ENCODE results near the gene ENTHD1.
"Not testable (repeated sequence)": the region's sequence is repeated elsewhere in the genome, so short reads cannot be mapped to it uniquely, and the experiment has no call there.

ENTHD1 gene

DNA sequence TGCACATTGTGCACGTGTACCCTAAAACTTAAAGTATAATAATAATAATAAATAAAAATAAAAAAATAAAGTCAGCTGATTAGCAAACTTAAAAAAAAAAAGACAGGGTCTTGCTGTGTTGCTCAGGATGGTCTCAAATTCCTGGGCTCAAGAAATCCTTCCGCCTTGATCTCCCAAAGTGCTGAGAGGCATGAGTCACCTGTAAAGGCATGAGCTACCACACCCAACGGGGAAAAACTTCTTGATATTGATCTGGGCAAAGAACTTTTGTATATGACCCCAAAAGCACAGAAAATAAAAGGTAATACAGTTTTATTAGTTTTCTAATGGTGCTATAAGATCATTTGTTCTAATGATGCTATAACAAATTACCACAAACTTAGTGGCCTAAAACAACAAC, 46.1 kb downstream of the ENTHD1 start:
- no peak overlapping the region for H3K4me3 ChIP-seq (ENCODE audit: low read depth, low read length)
- H2AFZ ChIP-seq (ENCODE audit: low read length, unreplicated experiment), result no peak overlapping the region
- no peaks in the 10 kb centered on the region for H3K36me3 ChIP-seq (ENCODE audit: insufficient read depth, low read length)
- peaks cover 45% of the 10 kb centered on the region for H3K27me3 ChIP-seq (ENCODE audit: insufficient read depth, low read length)
- no peaks in the 10 kb centered on the region for H3K79me2 ChIP-seq (ENCODE audit: control insufficient read depth, insufficient read depth, low read length, unreplicated experiment)
- H3K4me1 ChIP-seq (ENCODE audit: control insufficient read depth, insufficient read depth, low read length, unreplicated experiment), result no peaks in the 10 kb centered on the region
- no peak overlapping the region for H3K27ac ChIP-seq (ENCODE audit: low read depth, low read length)

DNA sequence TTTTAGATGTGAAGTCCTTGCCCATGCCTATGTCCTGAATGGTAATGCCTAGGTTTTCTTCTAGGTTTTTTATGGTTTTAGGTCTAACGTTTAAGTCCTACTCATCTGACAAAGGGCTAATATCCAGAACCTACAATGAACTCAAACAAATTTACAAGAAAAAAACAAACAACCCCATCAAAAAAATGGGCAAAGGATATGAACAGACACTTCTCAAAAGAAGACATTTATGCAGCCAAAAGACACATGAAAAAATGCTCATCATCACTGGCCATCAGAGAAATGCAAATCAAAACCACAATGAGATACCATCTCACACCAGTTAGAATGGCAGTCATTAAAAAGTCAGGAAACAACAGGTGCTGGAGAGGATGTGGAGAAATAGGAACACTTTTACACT, 47.0 kb downstream of the ENTHD1 start:
- H3K79me2 ChIP-seq (ENCODE audit: control insufficient read depth, insufficient read depth, low read length, unreplicated experiment); H2AFZ ChIP-seq (ENCODE audit: low read length, unreplicated experiment); H3K4me3 ChIP-seq (ENCODE audit: low read depth, low read length); H3K27ac ChIP-seq (ENCODE audit: low read depth, low read length); H3K4me1 ChIP-seq (ENCODE audit: control insufficient read depth, insufficient read depth, low read length, unreplicated experiment); H3K36me3 ChIP-seq (ENCODE audit: insufficient read depth, low read length): not testable (repeated sequence)
- peaks cover 38% of the 10 kb centered on the region for H3K27me3 ChIP-seq (ENCODE audit: insufficient read depth, low read length)

- H3K4me3 ChIP-seq (ENCODE audit: low read depth, low read length), result no peak overlapping the region
- H3K36me3 ChIP-seq (ENCODE audit: insufficient read depth, low read length), result no peaks in the 10 kb centered on the region
- H2AFZ ChIP-seq (ENCODE audit: low read length, unreplicated experiment), result no peak overlapping the region
- no peaks in the 10 kb centered on the region for H3K79me2 ChIP-seq (ENCODE audit: control insufficient read depth, insufficient read depth, low read length, unreplicated experiment)
- H3K4me1 ChIP-seq (ENCODE audit: control insufficient read depth, insufficient read depth, low read length, unreplicated experiment), result no peaks in the 10 kb centered on the region
- no peak overlapping the region for H3K27ac ChIP-seq (ENCODE audit: low read depth, low read length)
- H3K27me3 ChIP-seq (ENCODE audit: insufficient read depth, low read length), result peaks cover 30% of the 10 kb centered on the region
These were observed 48.0 kb downstream of the ENTHD1 start for GRCh38 chr22:39845529-39845928.

DNA sequence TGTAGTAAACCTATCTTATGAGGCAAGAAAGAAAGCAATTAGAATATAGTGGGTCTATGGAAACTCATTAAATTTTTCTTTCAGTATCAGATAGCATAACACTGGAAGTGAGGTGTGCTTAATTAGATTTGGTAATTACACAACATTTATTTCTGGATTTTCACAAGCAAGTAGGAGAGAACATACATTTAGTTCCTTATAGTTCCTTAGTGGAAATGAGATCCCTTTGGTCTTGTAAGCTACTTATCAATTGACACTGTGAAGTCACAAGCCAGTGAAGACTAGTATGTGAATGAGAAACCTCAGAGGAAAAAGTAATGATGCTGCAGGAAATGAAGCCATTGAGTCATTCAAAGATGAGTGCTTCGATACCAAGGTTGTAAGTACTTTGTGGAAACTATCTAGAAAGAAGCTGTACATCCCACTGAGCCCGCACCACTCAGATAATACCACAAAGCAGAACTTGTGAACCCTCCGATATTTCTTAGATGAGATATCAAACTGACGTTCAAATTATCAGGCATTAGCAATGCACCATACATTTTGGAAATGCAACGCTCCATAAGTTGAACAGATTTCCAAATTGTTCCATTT, 53.5 kb downstream of the ENTHD1 start:
- peaks cover 32% of the 10 kb centered on the region for H3K27me3 ChIP-seq (ENCODE audit: insufficient read depth, low read length)
- no peak overlapping the region for H2AFZ ChIP-seq (ENCODE audit: low read length, unreplicated experiment)
- H3K4me3 ChIP-seq (ENCODE audit: low read depth, low read length), result no peak overlapping the region
- H3K79me2 ChIP-seq (ENCODE audit: control insufficient read depth, insufficient read depth, low read length, unreplicated experiment), result no peaks in the 10 kb centered on the region
- H3K36me3 ChIP-seq (ENCODE audit: insufficient read depth, low read length), result no peaks in the 10 kb centered on the region
- H3K4me1 ChIP-seq (ENCODE audit: control insufficient read depth, insufficient read depth, low read length, unreplicated experiment), result no peaks in the 10 kb centered on the region
- no peak overlapping the region for H3K27ac ChIP-seq (ENCODE audit: low read depth, low read length)

- Histone ChIP-seq H3K4me1 (ENCODE audit: control insufficient read depth, insufficient read depth, low read length, unreplicated experiment) (no peaks in the 10 kb centered on the region), H3K4me3 (ENCODE audit: low read depth, low read length) (no peak overlapping the region), H3K27me3 (ENCODE audit: insufficient read depth, low read length) (peaks cover 35% of the 10 kb centered on the region), H2AFZ (ENCODE audit: low read length, unreplicated experiment) (no peak overlapping the region), H3K79me2 (ENCODE audit: control insufficient read depth, insufficient read depth, low read length, unreplicated experiment) (no peaks in the 10 kb centered on the region), H3K27ac (ENCODE audit: low read depth, low read length) (no peak overlapping the region), H3K36me3 (ENCODE audit: insufficient read depth, low read length) (no peaks in the 10 kb centered on the region)
These were observed 54.4 kb downstream of the ENTHD1 start for GRCh38 chr22:39839204-39839603.

DNA sequence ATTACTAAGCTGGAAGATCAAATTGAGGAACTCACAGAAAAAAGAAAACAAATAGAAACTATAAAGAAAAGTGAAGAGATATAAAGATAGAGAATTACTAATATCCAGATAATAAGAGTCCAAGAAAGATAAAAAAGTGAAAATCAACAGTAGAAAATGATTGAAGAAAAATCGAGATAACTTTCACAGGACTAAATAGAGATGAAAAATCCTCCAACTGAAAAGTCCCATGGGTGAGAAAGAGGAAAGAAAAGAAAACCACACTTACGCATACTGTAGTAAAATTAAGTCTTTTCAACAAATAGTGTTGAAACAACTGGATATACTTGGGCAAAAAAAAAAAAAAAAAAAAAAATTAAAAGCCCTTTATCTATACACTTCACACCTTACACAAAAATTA, 60.0 kb downstream of the ENTHD1 start:
- H3K4me3 ChIP-seq (ENCODE audit: low read depth, low read length), result no peak overlapping the region
- peaks cover 53% of the 10 kb centered on the region for H3K27me3 ChIP-seq (ENCODE audit: insufficient read depth, low read length)
- no peaks in the 10 kb centered on the region for H3K4me1 ChIP-seq (ENCODE audit: control insufficient read depth, insufficient read depth, low read length, unreplicated experiment)
- no peaks in the 10 kb centered on the region for H3K79me2 ChIP-seq (ENCODE audit: control insufficient read depth, insufficient read depth, low read length, unreplicated experiment)
- H3K27ac ChIP-seq (ENCODE audit: low read depth, low read length), result no peak overlapping the region
- no peak overlapping the region for H2AFZ ChIP-seq (ENCODE audit: low read length, unreplicated experiment)
- H3K36me3 ChIP-seq (ENCODE audit: insufficient read depth, low read length), result no peaks in the 10 kb centered on the region

DNA sequence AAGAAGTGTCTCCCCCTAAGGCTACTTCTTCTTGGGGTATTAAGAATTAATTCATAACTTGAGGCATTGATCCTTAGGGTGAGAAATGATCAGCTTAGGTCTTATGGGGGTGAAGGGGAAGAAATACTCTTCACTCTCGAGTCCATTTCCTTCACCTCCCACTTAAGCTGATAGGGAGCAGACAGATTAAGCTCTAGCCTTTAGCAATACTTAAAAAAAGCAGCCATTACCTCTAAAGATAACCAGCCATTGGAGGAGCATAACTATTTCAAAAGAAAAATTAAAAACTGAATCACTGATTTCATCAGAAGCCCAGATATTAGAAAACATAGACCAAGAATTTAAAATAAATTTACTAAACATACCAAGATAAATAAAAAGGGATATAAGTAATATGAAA, 60.5 kb downstream of the ENTHD1 start:
- H3K4me1 ChIP-seq (ENCODE audit: control insufficient read depth, insufficient read depth, low read length, unreplicated experiment), result no peaks in the 10 kb centered on the region
- no peaks in the 10 kb centered on the region for H3K79me2 ChIP-seq (ENCODE audit: control insufficient read depth, insufficient read depth, low read length, unreplicated experiment)
- no peaks in the 10 kb centered on the region for H3K36me3 ChIP-seq (ENCODE audit: insufficient read depth, low read length)
- H3K27me3 ChIP-seq (ENCODE audit: insufficient read depth, low read length), result peaks cover 55% of the 10 kb centered on the region
- no peak overlapping the region for H2AFZ ChIP-seq (ENCODE audit: low read length, unreplicated experiment)
- no peak overlapping the region for H3K4me3 ChIP-seq (ENCODE audit: low read depth, low read length)
- H3K27ac ChIP-seq (ENCODE audit: low read depth, low read length), result no peak overlapping the region

- Histone ChIP-seq H3K79me2 (ENCODE audit: control insufficient read depth, insufficient read depth, low read length, unreplicated experiment) (no peaks in the 10 kb centered on the region), H3K27me3 (ENCODE audit: insufficient read depth, low read length) (peaks cover 52% of the 10 kb centered on the region), H3K27ac (ENCODE audit: low read depth, low read length) (no peak overlapping the region), H3K4me3 (ENCODE audit: low read depth, low read length) (no peak overlapping the region), H3K4me1 (ENCODE audit: control insufficient read depth, insufficient read depth, low read length, unreplicated experiment) (no peaks in the 10 kb centered on the region), H2AFZ (ENCODE audit: low read length, unreplicated experiment) (no peak overlapping the region), H3K36me3 (ENCODE audit: insufficient read depth, low read length) (no peaks in the 10 kb centered on the region)
These were observed 60.9 kb downstream of the ENTHD1 start for GRCh38 chr22:39832627-39833074.

GRCh38 chr22:39825661-39826102, 67.9 kb downstream of the ENTHD1 start:
- no peak overlapping the region for H3K27ac ChIP-seq (ENCODE audit: low read depth, low read length)
- H3K4me3 ChIP-seq (ENCODE audit: low read depth, low read length), result no peak overlapping the region
- no peaks in the 10 kb centered on the region for H3K36me3 ChIP-seq (ENCODE audit: insufficient read depth, low read length)
- no peaks in the 10 kb centered on the region for H3K79me2 ChIP-seq (ENCODE audit: control insufficient read depth, insufficient read depth, low read length, unreplicated experiment)
- no peaks in the 10 kb centered on the region for H3K4me1 ChIP-seq (ENCODE audit: control insufficient read depth, insufficient read depth, low read length, unreplicated experiment)
- no peak overlapping the region for H2AFZ ChIP-seq (ENCODE audit: low read length, unreplicated experiment)
- peaks cover 22% of the 10 kb centered on the region for H3K27me3 ChIP-seq (ENCODE audit: insufficient read depth, low read length)

DNA sequence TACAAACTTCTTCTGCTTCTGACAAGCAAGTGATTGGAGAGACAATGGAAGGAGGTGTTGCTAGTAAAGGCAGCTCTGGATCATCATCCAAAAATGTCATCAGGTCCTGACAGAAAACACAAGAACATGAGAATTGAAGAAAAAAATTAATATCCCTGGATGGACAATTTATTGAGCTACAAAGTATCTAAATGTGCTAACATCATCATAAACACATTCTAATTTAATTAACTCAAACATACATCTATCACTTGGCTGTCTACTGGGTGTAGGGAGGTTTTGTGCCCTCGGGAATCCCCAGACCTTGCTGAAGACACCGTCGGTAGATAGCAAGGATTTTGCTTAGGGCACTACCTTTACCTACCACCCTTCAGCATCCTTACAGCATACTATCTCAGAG, 72.6 kb downstream of the ENTHD1 start:
- Histone ChIP-seq H3K27ac (ENCODE audit: low read depth, low read length) (no peak overlapping the region), H3K79me2 (ENCODE audit: control insufficient read depth, insufficient read depth, low read length, unreplicated experiment) (no peaks in the 10 kb centered on the region), H2AFZ (ENCODE audit: low read length, unreplicated experiment) (no peak overlapping the region)

GRCh38 chr22:39820256-39820655, 73.3 kb downstream of the ENTHD1 start:
- no peaks in the 10 kb centered on the region for H3K36me3 ChIP-seq (ENCODE audit: insufficient read depth, low read length)
- peaks cover 13% of the 10 kb centered on the region; the same call in 1 of the 2 replicates for H3K27me3 ChIP-seq (ENCODE audit: insufficient read depth, low read length)
- no peaks in the 10 kb centered on the region for H3K79me2 ChIP-seq (ENCODE audit: control insufficient read depth, insufficient read depth, low read length, unreplicated experiment)
- no peaks in the 10 kb centered on the region for H3K4me1 ChIP-seq (ENCODE audit: control insufficient read depth, insufficient read depth, low read length, unreplicated experiment)
- no peak overlapping the region for H3K4me3 ChIP-seq (ENCODE audit: low read depth, low read length)
- H3K27ac ChIP-seq (ENCODE audit: low read depth, low read length), result no peak overlapping the region
- no peak overlapping the region for H2AFZ ChIP-seq (ENCODE audit: low read length, unreplicated experiment)

More for the DNA sequence above, 72.6 kb downstream of the ENTHD1 start:
- Histone ChIP-seq H3K4me3 (ENCODE audit: low read depth, low read length) (no peak overlapping the region), H3K27me3 (ENCODE audit: insufficient read depth, low read length) (peaks cover 13% of the 10 kb centered on the region; the same call in 1 of the 2 replicates), H3K4me1 (ENCODE audit: control insufficient read depth, insufficient read depth, low read length, unreplicated experiment) (no peaks in the 10 kb centered on the region), H3K36me3 (ENCODE audit: insufficient read depth, low read length) (no peaks in the 10 kb centered on the region)
